MM.1S (cell line): ENCODE measurements around the gene CDC5L.
"Not testable (repeated sequence)": the region's sequence is repeated elsewhere in the genome, so short reads cannot be mapped to it uniquely, and the experiment has no call there.

Experiments
- DNase-seq: peaks from one replicate; pipeline ENCODE4 v3.0.0-alpha.2; 2015
- H2AFZ ChIP-seq: fragments of 300-600 bp; sonication (generic); 2 replicates; pipeline ENCODE4 v1.6.0; 2016; ENCODE audit warnings: antibody characterized with exemption, low read length
- H3F3A ChIP-seq: fragments of 300-600 bp; sonication (generic); 2 replicates; pipeline ENCODE4 v1.6.1; 2016; ENCODE audit warnings: mild to moderate bottlenecking, antibody characterized with exemption, low read length, moderate library complexity, mixed read lengths; ENCODE audit not compliant: insufficient read depth
- H3K27ac ChIP-seq: fragments of 300-600 bp; sonication (generic); 2 replicates; pipeline ENCODE4 v1.5.1; 2016; ENCODE audit warnings: mild to moderate bottlenecking, low read length
- H3K27me3 ChIP-seq: fragments of 300-600 bp; sonication (generic); replicated peaks from 2 replicates; pipeline ENCODE4 v1.6.0; 2016; ENCODE audit warnings: low read length; ENCODE audit not compliant: insufficient read depth
- H3K36me3 ChIP-seq: fragments of 300-600 bp; sonication (generic); replicated peaks from 2 replicates; pipeline ENCODE4 v1.6.1; 2016; ENCODE audit warnings: mild to moderate bottlenecking, low read length, mixed read lengths; ENCODE audit not compliant: insufficient read depth
- H3K4me1 ChIP-seq: fragments of 300-600 bp; sonication (generic); 2 replicates; pipeline ENCODE4 v1.6.1; 2016; ENCODE audit warnings: low read length, mixed read lengths
- H3K4me2 ChIP-seq: fragments of 300-600 bp; sonication (generic); 2 replicates; pipeline ENCODE4 v1.6.0; 2016; ENCODE audit warnings: low read depth, low read length
- H3K4me3 ChIP-seq: fragments of 300-600 bp; sonication (generic); 2 replicates; pipeline ENCODE4 v1.5.1; 2016; ENCODE audit warnings: low read length, mixed read lengths
- H3K79me2 ChIP-seq: fragments of 300-600 bp; sonication (generic); 2 replicates; pipeline ENCODE4 v1.6.1; 2016; ENCODE audit warnings: mixed run types, low read length, mixed read lengths
- H3K9ac ChIP-seq: fragments of 300-600 bp; sonication (generic); 2 replicates; pipeline ENCODE4 v1.6.1; 2016; ENCODE audit warnings: low read length, mixed read lengths
- H3K9me2 ChIP-seq: fragments of 300-600 bp; sonication (generic); replicated peaks from 2 replicates; pipeline ENCODE4 v1.6.1; 2016; ENCODE audit warnings: mild to moderate bottlenecking, low read length, mixed read lengths; ENCODE audit not compliant: insufficient read depth
- H3K9me3 ChIP-seq: fragments of 300-600 bp; sonication (generic); replicated peaks from 2 replicates; pipeline ENCODE4 v1.6.1; 2016; ENCODE audit warnings: mild to moderate bottlenecking, low read length, mixed read lengths; ENCODE audit not compliant: insufficient read depth
- H4K20me1 ChIP-seq: fragments of 300-600 bp; sonication (generic); 2 replicates; pipeline ENCODE4 v1.6.1; 2016; ENCODE audit warnings: mild to moderate bottlenecking, low read length, moderate library complexity, mixed read lengths; ENCODE audit not compliant: insufficient read depth
- CTCF ChIP-seq: fragments of 300-600 bp; sonication (generic); IDR thresholded peaks from 2 replicates; pipeline ENCODE4 v1.5.1; 2016; ENCODE audit warnings: antibody characterized with exemption, low read length, mixed read lengths
- EZH2 ChIP-seq: fragments of 300-600 bp; sonication (generic); optimal IDR thresholded peaks from 2 replicates; pipeline ENCODE3; 2017; ENCODE audit warnings: low read depth, mild to moderate bottlenecking, antibody characterized with exemption, low read length, mixed read lengths
- EZH2phosphoT487 ChIP-seq: fragments of 300-600 bp; sonication (generic); IDR thresholded peaks from 2 replicates; pipeline ENCODE4 v1.6.1; 2018; ENCODE audit warnings: antibody characterized with exemption, low read length

The CDC5L gene

DNA sequence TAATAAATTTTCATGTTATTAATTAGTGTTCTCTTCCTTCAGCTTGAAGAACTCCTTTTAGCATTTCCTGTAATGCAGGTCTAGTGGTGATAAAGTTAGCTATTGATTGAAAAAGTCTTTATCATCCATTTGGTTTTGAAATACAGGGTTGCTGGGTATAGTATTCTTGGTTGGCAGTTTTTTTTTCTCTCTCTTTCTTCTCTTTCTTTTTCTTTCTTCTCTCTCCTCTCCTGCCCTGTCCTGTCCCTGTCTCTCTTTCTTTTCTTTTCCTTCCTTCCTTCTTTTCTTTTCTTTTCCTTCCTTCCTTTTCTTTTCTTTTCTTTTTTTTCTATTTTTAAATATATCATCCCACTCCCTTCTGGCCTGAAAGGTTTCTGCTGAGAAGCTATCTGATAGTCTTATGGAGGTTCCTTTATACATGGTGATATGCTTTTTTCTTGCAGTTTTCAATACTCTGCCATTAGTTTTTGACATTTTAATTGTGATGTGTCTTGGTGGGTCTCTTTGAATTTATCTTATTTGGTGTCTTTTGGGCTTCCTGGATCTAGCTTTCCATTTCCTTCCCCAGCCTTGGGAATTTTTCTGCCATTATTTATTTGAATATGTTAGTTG is 55.4 kb downstream of the CDC5L start:
- no peak for TF ChIP-seq EZH2
- TF ChIP-seq EZH2phosphoT487: no peak
- no peak for TF ChIP-seq CTCF
- no peaks in the 10 kb centered on the region for H3K27me3 ChIP-seq
- H3K9me2 ChIP-seq: no peaks in the 10 kb centered on the region
- no peak for DNase-seq
- no peaks in the 10 kb centered on the region for H4K20me1 ChIP-seq
- no peaks in the 10 kb centered on the region for H3F3A ChIP-seq
- no peak overlapping the region for H3K9ac ChIP-seq
- H3K79me2 ChIP-seq: peaks cover 19% of the 10 kb centered on the region
- no peak overlapping the region for H2AFZ ChIP-seq
- no peak overlapping the region for H3K27ac ChIP-seq
- peaks cover 6% of the 10 kb centered on the region; the same call in 1 of the 2 replicates for H3K36me3 ChIP-seq
- H3K4me3 ChIP-seq: no peak overlapping the region
- H3K4me1 ChIP-seq: no peaks in the 10 kb centered on the region
- H3K4me2 ChIP-seq: no peak overlapping the region
- no peaks in the 10 kb centered on the region for H3K9me3 ChIP-seq

GRCh38 chr6:44444853-44445252 is 57.3 kb downstream of the CDC5L start:
- Histone ChIP-seq H3K27me3 (no peaks in the 10 kb centered on the region), H3K9ac (no peak overlapping the region), H3K4me2 (no peak overlapping the region), H3K79me2 (peaks cover 16% of the 10 kb centered on the region), H3F3A (no peaks in the 10 kb centered on the region), H3K27ac (no peak overlapping the region), H3K36me3 (peaks cover 6% of the 10 kb centered on the region; the same call in 1 of the 2 replicates), H3K9me3 (no peaks in the 10 kb centered on the region), H3K4me3 (no peak overlapping the region), H4K20me1 (no peaks in the 10 kb centered on the region), H2AFZ (no peak overlapping the region), H3K9me2 (no peaks in the 10 kb centered on the region), H3K4me1 (no peaks in the 10 kb centered on the region)
- DNase-seq: no peak
- TF ChIP-seq EZH2 (no peak), EZH2phosphoT487 (no peak), CTCF (no peak)

DNA sequence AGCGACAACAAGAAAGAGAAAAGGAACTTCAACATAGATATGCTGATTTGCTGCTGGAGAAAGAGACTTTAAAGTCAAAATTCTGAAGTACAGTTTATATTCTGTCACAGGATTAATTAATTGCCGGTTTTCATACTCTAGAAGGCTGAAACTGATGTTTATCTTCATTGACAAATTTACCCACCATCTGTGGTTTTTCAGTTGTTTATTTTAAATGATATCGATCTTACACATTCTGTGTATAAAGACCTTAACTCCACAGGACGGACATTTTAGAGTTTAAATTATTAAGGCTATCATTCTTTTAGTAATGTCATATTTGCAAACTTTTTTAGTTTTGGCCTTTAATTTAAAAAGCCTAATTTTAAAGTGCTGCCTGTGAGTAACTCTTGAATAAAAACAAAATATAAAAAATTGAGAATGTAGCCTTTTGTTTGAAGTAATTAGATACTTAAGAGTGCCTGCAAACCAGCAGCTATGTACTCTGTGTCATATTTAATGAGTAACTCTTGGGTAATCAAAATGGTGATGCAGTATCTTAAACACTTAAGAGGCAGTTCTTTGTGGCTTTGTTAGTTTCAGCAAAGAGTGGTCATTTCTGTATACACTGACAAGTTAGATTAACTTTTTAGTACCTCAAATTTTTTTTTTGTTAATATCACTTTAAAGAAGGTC is 59.3 kb downstream of the CDC5L start:
- H3F3A ChIP-seq: no peaks in the 10 kb centered on the region
- DNase-seq: no peak
- H3K4me3 ChIP-seq: no peak overlapping the region
- H4K20me1 ChIP-seq: no peaks in the 10 kb centered on the region
- TF ChIP-seq EZH2 (no peak), CTCF (no peak), EZH2phosphoT487 (no peak)
- no peaks in the 10 kb centered on the region for H3K9me2 ChIP-seq
- H3K79me2 ChIP-seq: peaks cover 15% of the 10 kb centered on the region
- H2AFZ ChIP-seq: no peak overlapping the region
- no peaks in the 10 kb centered on the region for H3K27me3 ChIP-seq
- peaks cover 6% of the 10 kb centered on the region; the same call in 1 of the 2 replicates for H3K36me3 ChIP-seq
- no peaks in the 10 kb centered on the region for H3K9me3 ChIP-seq
- no peak overlapping the region for H3K4me2 ChIP-seq
- no peak overlapping the region for H3K9ac ChIP-seq
- no peaks in the 10 kb centered on the region for H3K4me1 ChIP-seq
- no peak overlapping the region for H3K27ac ChIP-seq

DNA sequence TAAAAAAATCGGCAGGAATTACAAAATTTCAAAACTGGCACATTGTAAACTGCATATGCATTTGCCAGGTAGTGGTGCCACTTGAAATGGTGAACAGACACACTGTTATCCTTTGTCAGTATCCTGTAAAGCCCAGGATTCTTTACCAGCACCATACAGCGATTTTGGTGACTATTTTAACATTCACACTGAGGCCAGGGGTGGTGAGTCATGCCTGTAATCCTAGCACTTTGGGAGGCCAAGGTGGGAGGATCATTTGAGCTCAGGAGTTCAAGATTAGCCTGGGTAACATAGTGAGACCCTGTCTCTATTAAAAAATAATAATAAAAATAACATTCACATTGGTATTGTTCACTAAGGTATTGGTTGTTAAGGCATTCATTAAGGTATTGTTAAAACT is 61.7 kb downstream of the CDC5L start:
- H3K4me1 ChIP-seq, H3K9me3 ChIP-seq, H3K9ac ChIP-seq, H3K9me2 ChIP-seq, H3K79me2 ChIP-seq, H3K36me3 ChIP-seq, H3K4me3 ChIP-seq, H2AFZ ChIP-seq, H3K27ac ChIP-seq, H4K20me1 ChIP-seq, H3K4me2 ChIP-seq, H3F3A ChIP-seq, H3K27me3 ChIP-seq, DNase-seq: not testable (repeated sequence)
